ENCODE data around the gene GSTM3. TPM values are rescaled to one million over a fixed set of nuclear protein-coding genes. Genes with fewer than 3 reads are reported as not detected.
"Not testable (repeated sequence)": the region's sequence is repeated elsewhere in the genome, so short reads cannot be mapped to it uniquely, and the experiment has no call there.

The GSTM3 gene
- total RNA-seq, 1 donor from 2014 or later = 93.2 TPM

- peak; percentile 59 for DNase-seq (ENCODE audit: low spot score)
- intact Hi-C loops (cut with DNase I) = no loop called here
Observed at GRCh38 chr1:109764561-109765482, 24.0 kb upstream of the GSTM3 start.

GRCh38 chr1:109763646-109764415, 23.0 kb upstream of the GSTM3 start, which contains the start of gene EPS8L3:
TSS of gene EPS8L3 (minus strand) at chr1:109763923. CDS start at chr1:109761749, 2,174 bp downstream.
- peak; percentile 75 for DNase-seq (ENCODE audit: low spot score)
- intact Hi-C loops (cut with DNase I) = no loop called here

GRCh38 chr1:109762821-109763645, 22.2 kb upstream of the GSTM3 start:
- peak; percentile 70 for DNase-seq (ENCODE audit: low spot score)
- intact Hi-C loops (cut with DNase I) = no loop called here

GRCh38 chr1:109762039-109762585, 21.3 kb upstream of the GSTM3 start:
- DNase-seq (ENCODE audit: low spot score) = no peak
- intact Hi-C loops (cut with DNase I) = no loop called here

GRCh38 chr1:109761227-109762038, 20.6 kb upstream of the GSTM3 start:
- peak; percentile 58 for DNase-seq (ENCODE audit: low spot score)
- intact Hi-C loops (cut with DNase I) = no loop called here

GRCh38 chr1:109760581-109761226, 19.9 kb upstream of the GSTM3 start:
- no peak for DNase-seq (ENCODE audit: low spot score)
- intact Hi-C loops (cut with DNase I) = no loop called here

GRCh38 chr1:109759513-109760334, 18.9 kb upstream of the GSTM3 start:
- intact Hi-C loops (cut with DNase I) = no loop called here
- no peak for DNase-seq (ENCODE audit: low spot score)

- no peak for DNase-seq (ENCODE audit: low spot score)
- intact Hi-C loops (cut with DNase I) = no loop called here
Observed at GRCh38 chr1:109757936-109758786, 17.3 kb upstream of the GSTM3 start.

- no peak for DNase-seq (ENCODE audit: low spot score)
Observed at GRCh38 chr1:109756848-109757521, 16.1 kb upstream of the GSTM3 start.

GRCh38 chr1:109756325-109756724, 15.5 kb upstream of the GSTM3 start:
- intact Hi-C loops (cut with DNase I); DNase-seq (ENCODE audit: low spot score): not testable (repeated sequence)

More at GRCh38 chr1:109756848-109757521, 16.1 kb upstream of the GSTM3 start:
- intact Hi-C loops (cut with DNase I) = no loop called here

- intact Hi-C loops (cut with DNase I) = no loop called here
- DNase-seq (ENCODE audit: low spot score) = no peak
Observed at GRCh38 chr1:109754738-109755137, 13.9 kb upstream of the GSTM3 start.

GRCh38 chr1:109751531-109752260, 10.9 kb upstream of the GSTM3 start:
- intact Hi-C loops (cut with DNase I) = no loop called here
- DNase-seq (ENCODE audit: low spot score) = no peak

GRCh38 chr1:109750920-109751319, 10.1 kb upstream of the GSTM3 start:
- intact Hi-C loops (cut with DNase I) = no loop called here
- DNase-seq (ENCODE audit: low spot score) = no peak

- DNase-seq (ENCODE audit: low spot score) = no peak
Observed at GRCh38 chr1:109750241-109750882, 9.5 kb upstream of the GSTM3 start.

GRCh38 chr1:109749221-109749620, 8.4 kb upstream of the GSTM3 start:
- no peak for DNase-seq (ENCODE audit: low spot score)
- intact Hi-C loops (cut with DNase I) = no loop called here

More at GRCh38 chr1:109750241-109750882, 9.5 kb upstream of the GSTM3 start:
- intact Hi-C loops (cut with DNase I) = no loop called here
